Measurements from ENCODE around the gene ZMYM2.

The ZMYM2 gene

DNA sequence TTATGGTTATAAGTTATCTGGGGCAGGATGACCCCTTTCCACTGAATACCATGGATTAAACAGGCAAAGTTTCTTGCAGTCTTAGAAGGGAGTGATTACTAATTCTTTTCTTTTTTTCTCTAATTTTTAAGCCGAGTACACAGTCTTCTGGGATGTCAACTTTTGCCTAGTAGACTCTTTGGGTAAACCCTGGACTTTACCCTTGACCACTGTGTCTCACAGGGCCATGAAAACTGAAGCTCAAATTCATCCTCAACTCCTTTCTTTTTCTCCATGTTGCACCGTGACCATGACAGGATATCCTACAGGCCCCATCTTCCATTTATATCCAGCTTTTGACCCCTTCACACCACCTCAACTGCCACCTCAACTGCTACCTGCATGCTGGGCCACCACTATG, 150.5 kb downstream of the ZMYM2 start:
- DNase-seq, result no peak

GRCh38 chr13:20114066-20114610, 155.6 kb downstream of the ZMYM2 start:
- DNase-seq, result no peak

DNA sequence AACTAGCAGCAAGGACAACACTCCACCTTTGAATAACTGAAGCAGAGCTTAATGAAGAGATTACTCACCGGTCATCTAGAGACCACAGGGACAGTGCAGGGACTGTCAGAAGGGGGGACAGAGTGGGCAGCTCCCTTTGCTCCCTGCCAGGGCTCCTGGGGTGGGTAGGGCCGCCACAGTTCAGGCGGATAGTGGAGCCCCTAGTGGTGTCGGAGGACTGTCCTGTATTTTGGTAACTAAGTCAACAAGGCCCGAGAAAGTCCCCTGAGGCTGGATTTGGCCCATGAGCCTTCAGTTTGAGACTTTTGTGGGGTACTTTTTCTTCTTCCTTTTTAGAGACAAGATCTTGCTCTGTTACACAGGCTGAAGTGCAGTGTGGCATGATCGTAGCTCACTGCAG, 157.7 kb downstream of the ZMYM2 start:
- DNase-seq, result no peak

- peak; percentile 36 to 46 for DNase-seq
Observed at GRCh38 chr13:20118268-20119140, 160.0 kb downstream of the ZMYM2 start.

DNA sequence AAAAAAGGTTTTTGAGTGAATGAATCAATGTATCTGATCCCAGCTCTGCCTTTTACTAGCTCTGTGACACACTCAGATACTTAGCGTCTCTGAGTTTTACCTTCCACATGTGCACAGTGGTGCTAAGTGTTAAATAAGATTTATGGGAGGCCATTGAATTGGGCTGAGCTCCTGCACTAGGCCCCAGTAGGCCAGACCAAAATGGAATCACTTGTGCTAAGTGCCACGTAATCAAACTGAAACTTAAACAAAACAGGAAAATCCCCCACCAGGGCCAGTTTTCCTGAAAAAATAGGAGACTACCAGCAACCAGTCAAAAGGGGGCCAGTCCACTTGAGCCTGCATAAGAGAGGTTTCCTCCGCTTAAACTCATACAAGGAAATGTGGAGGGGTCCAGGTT, 161.4 kb downstream of the ZMYM2 start:
- DNase-seq, result no peak

GRCh38 chr13:20121159-20121525, 162.6 kb downstream of the ZMYM2 start:
- DNase-seq, result no peak

- no peak for DNase-seq
Observed at GRCh38 chr13:20124303-20124702, 165.8 kb downstream of the ZMYM2 start.

GRCh38 chr13:20125129-20125782, 166.7 kb downstream of the ZMYM2 start:
- no peak for DNase-seq

- no peak for DNase-seq
Observed at GRCh38 chr13:20125783-20126165, 167.2 kb downstream of the ZMYM2 start.

- no peak for DNase-seq
Observed at GRCh38 chr13:20126541-20127261, 168.2 kb downstream of the ZMYM2 start.

DNA sequence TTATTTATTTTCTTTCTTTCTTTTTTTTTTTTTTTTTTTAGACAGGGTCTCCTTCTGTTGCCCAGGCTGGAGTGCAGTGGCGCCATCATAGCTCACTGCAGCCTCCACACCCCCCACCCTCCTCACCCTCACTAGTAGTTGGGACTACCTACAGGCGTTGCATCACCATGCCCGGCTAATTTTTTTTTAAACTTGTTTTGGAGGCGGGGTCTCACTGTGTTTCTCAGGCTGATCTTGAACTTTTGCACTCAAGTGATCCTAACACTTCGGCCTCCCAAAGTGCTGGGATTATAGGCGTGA, 168.7 kb downstream of the ZMYM2 start:
- no peak for DNase-seq

- DNase-seq, result peak in 1 of 2 experiments; percentile 33
Observed at GRCh38 chr13:20127562-20128458, 169.3 kb downstream of the ZMYM2 start.

- no peak for DNase-seq
Observed at GRCh38 chr13:20128459-20128931, 170.0 kb downstream of the ZMYM2 start.

- DNase-seq, result no peak
Observed at GRCh38 chr13:20129076-20129475, 170.5 kb downstream of the ZMYM2 start.

GRCh38 chr13:20130012-20130411, 171.5 kb downstream of the ZMYM2 start:
- no peak for DNase-seq

DNA sequence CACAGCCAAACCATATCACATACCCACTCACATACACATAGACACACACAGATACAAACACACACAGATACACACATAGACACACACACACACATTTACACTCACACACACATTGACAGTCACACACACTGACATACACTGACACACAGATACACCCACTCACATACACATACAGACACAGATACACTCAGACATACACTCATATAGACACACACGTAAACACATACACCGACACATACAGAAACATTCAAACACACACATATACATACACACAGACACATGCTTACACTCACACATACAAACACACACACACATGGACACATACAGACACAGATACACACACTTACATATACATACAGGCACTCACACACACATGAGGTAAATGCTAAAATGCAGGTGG, 172.1 kb downstream of the ZMYM2 start:
- DNase-seq, result no peak

DNA sequence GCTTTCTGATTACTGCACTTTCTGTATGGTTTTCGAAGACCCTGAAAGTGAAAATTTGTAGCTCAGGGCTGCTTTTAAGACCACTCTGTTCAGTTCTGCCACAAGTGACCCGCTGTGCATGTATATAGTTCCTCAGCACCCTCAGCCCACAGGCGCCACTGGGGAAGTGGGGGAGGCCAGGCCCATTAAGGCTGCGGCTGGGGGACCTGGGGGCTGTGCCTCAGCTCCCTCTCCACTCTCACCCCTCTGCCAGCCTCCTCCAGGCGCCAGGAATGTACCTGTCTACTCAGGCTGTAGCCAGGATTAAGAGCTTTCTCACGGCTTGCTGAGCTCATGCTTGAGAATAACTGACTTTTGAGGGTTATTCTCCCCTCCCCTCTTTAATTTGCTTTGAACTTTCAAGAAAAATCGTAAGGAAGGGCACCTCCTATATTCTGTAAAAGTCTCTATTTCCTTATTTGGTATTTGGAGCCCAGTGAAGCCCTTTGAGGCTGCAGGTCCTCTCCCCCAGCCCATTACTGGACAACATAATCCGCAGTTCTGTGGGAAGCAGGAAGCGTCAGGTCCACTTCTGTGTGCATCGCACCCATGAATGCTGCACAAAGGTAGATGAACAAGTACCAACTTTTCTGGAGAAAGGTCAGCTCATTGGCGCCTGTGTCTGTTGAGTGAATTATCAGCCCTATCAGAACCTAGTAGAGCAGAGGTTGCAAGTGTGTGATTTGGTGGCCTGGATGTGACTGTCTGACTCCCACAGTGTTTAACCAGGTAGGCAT, 172.7 kb downstream of the ZMYM2 start:
- DNase-seq, result no peak

DNA sequence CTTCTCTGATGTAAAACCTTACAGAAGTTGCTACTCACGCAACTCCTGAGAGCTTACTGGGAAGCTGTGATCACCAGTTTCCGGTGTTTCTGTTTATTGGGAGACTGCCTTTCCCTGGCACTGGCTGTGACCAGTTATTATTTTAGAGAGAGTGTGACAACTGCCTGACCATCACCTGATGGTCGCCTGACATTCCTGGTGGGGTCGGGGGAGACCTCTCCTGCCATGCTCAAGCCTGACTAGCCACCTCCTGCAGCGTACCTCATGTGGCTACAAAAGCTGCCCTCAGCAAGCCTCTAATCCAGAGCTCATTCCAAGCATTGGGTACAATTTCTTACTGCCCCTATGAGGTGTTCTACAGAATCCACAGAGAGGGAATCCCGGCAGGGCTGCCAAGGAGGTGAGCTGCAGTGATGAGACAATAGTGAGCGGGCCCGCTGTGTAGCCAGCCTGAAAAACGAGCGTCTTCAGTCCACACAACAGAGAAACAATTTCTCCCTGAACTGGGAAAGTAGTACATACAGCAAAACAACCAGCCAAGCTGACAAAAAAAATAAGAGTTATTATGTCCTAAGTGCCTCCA, 173.6 kb downstream of the ZMYM2 start:
- no peak for DNase-seq

DNA sequence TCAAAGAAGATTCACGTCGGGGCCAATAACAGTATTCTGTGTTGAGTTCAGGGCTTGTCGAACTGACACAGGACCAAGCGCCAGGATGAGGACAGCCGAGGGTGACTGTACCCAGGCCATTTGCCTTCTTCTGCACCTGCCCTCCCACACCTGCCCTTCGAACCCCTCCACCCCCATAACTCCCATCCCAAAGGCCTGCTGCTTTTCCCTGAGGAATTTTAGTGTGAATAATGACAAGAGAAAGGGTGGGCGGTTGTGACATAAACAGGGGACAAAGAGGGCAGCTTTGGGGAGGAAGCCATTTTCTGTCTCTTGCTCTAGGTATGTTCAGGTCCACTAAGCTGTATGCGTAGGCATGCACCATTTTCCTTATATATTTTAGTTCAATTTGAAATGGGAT, 176.2 kb downstream of the ZMYM2 start:
- no peak for DNase-seq

- peak in 1 of 2 experiments; percentile 48 for DNase-seq
Observed at GRCh38 chr13:20136781-20137703, 178.5 kb downstream of the ZMYM2 start.

All from stimulated activated CD4-positive, alpha-beta T cell treated with anti-CD3 and anti-CD28 coated beads, Interleukin-4, amount 100 ng/mL, for 4 hours (primary cell).